Effector CD4-positive, alpha-beta T cell (primary cell): ENCODE measurements around the gene CCBE1.
"Not testable (repeated sequence)": the region's sequence is repeated elsewhere in the genome, so short reads cannot be mapped to it uniquely, and the experiment has no call there.

Experiments
- DNase-seq: peaks from one replicate; pipeline ENCODE4 v3.0.0-alpha.2; 2020

CCBE1 gene

DNA sequence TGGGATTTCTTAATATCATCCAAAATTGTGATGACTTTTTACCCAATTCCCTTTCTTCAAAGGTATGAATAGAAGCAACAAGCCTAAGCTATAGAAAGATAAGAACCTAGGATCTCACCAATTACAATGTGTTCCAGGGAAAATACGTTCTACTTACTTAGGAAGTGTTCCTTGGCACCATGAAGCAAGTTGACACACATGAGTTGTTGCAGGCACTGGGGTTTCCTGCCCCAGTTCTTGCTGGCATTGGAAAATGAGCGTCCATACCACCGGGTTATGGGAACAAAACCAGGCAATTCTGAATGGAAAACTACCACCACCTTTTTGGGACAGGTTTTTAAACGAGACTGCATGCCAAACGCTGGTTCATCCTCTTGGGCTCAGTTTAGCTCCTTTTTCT is 46.2 kb downstream of the CCBE1 start:
- DNase-seq = no peak

DNA sequence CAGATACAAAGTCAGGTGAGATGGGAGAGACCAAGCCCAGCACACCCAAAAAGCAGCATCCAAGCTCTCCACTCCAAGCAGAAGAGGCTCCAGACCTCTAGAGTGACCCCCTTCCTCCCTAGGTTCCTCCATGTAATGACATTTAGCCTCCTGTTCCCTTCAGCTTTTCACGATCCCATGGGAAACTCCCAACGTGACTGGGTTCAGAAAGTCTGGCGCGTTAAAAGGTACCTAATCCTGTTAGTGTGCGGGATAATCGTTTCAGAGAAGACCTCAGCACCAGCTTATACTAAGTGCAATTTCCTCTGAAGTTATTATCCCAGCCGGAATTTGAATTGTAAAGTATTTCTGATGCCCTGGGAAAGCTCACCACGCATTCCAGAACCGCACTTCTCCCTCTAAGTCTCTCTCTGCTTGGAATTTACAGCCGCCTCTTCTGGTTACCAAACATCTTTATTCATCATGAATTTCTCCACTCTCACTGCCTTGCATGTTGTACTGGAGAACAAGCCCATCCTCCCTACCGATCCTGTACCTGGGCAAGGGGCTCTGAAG is 46.9 kb downstream of the CCBE1 start:
- no peak for DNase-seq

DNA sequence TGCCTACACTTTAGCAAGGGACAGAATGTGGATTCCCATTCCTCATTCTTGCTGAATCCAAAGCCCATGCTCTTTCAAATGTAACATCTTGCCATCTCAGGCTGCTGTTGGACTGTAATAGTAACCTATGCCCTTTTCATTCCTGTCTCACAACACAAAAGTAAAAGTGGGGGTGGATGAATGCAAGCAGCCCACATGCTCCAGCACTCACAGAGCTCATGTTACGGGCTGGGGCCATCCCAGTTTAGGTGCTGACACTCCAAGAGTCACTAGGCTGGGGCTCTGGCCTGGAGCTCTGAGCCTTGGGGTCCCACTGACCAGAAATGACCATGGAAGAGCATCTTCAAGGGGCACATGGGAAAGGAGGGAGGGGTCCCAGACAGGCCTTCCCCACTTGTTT is 47.6 kb downstream of the CCBE1 start:
- DNase-seq = no peak

DNA sequence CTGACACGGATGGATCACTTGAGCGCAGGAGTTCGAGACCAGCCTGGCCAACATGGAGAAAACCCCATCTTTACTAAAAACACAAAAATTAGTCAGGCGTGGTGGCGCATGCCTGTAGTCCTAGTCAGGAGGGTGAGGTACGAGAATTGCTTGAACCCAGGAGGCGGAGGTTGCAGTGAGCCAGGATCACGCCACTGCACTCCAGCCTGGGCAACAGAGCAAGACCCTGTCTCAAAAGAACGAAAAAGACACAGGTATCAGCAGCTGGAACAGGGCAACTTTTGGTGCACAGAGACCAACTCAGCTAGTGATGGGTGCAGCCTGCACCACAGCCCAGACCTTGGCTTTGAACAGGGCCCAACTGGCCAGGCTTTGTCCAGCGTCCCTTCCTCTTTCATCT is 48.8 kb downstream of the CCBE1 start:
- not testable (repeated sequence) for DNase-seq

- no peak for DNase-seq
Measured at GRCh38 chr18:59646963-59647307, 50.3 kb downstream of the CCBE1 start.

- DNase-seq = no peak
Measured at GRCh38 chr18:59646228-59646962, 50.8 kb downstream of the CCBE1 start.

- DNase-seq = no peak
Measured at GRCh38 chr18:59643740-59644139, 53.5 kb downstream of the CCBE1 start.

- no peak for DNase-seq
Measured at GRCh38 chr18:59640721-59641120, 56.5 kb downstream of the CCBE1 start.

DNA sequence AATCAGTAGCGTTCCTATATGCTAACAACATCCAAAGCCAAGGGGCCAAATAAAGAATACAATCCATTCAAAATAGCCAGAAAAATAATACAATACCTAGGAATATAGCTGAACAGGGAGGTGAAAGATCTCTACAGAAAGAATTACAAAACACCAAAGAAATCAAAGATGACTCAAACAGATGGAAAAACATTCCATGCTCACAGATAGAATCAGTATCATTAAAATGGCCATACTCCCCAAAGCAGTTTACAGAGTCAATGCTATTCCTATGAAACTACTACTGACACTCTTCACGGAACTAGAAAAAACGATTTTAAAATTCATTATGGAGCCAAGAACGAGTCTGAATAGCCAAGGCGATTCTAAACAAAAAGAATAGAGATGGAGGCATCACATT is 57.4 kb downstream of the CCBE1 start:
- DNase-seq = no peak

GRCh38 chr18:59639136-59639535 is 58.1 kb downstream of the CCBE1 start:
- DNase-seq = no peak

- DNase-seq = no peak
Measured at GRCh38 chr18:59633961-59634485, 63.2 kb downstream of the CCBE1 start.

- DNase-seq = no peak
Measured at GRCh38 chr18:59633317-59633716, 63.9 kb downstream of the CCBE1 start.

GRCh38 chr18:59631583-59632181 is 65.5 kb downstream of the CCBE1 start:
- no peak for DNase-seq

DNA sequence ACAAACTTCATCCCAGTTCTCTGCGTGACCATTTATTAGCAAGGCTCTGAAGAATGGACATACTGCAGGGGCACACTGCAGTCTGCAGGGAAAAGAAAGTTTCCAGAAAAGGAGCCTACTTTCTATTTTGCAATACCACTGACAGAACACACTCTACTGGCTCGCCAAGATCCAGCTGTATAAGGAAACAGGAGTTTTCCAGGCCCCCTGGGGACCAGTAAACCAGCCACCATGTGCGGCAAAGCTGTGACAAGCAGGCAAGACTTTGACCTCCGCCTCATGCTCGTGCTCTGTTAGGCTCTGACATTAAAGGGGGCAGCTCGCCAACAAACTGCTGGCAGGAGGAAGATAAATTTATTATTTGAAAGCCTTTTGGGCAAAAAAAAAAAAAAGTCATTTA is 67.3 kb downstream of the CCBE1 start:
- DNase-seq = no peak

GRCh38 chr18:59628995-59629394 is 68.2 kb downstream of the CCBE1 start:
- DNase-seq = no peak

DNA sequence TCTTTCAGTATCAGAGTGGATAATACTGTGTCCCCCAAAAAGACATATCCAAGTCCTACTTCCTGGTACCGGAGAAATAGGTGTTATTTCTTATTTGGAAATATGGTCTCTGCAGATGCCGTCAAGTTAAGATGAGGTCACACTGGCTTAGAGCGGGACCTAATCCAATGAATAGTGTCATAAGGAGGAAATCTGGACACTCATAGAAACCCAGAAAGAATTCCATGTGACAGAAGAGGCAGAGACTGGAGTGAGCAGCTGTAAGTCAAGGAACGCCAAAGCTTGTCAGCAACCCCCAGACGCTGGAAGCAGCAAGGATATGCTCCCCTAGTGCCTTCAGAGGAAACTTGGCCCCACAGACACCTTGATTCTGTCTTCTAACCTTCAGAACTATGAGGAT is 69.8 kb downstream of the CCBE1 start:
- no peak for DNase-seq

GRCh38 chr18:59624369-59624765 is 72.9 kb downstream of the CCBE1 start:
- no peak for DNase-seq

DNA sequence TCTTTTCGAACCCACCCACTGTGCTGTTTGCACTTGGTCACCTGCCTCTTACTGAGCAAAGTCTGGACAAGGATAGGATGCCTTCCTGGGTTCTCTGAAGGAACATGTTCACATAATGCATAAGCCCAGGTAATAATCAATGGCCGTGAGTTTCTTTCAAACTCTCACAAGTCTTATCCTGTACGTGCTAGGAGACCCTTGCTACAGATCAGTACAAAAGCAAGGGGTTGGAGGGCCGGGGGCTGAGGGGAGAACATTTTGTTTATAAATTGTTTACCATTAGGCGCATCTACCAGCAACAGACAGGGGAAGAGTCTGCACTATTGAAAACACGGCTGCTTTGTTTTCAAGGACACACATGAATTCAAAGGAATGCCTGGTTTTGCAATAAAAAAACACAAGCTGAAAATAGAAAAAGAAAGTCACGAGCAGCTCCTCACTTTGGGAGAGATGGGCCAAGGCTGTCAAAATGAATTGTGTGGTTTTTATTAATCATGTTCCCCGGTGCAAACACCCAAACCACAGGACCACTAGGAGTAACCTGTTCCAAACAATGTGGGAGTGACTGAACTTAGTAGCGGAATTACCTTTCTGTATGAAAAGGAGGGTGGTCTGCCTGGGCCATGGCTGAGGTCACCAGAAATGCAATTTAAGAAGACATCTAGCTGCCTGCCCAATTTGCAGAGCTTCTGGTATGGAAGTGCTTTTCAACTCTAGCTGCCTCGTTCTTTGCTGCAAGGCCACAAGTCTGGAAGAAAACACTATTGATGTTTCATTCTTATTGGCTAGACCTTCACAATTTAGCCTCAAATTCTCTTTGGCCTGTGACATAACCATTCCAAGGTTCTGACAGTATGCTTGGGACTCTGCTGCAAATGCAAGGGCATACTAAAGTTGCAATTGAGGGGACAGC is 73.5 kb downstream of the CCBE1 start:
- no peak for DNase-seq

GRCh38 chr18:59621027-59621426 is 76.2 kb downstream of the CCBE1 start:
- DNase-seq = no peak

DNA sequence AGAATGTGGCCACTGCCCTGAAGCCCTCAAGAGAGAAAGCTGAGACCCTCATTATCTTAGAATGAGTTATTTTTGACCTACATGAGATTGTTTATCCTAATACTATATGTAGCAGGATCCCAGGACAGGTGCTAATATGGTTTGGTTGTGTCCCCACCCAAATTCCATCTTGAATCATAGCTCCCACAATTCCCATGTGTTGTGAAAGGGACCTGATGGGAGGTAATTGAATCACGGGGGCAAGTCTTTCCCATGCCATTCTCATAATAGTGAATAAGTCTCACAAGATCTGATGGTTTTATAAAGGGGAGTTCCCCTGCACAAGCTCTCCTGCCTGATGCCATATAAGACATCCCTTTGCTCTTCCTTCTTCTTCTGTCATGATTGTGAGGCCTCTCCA is 76.8 kb downstream of the CCBE1 start:
- DNase-seq = no peak

DNA sequence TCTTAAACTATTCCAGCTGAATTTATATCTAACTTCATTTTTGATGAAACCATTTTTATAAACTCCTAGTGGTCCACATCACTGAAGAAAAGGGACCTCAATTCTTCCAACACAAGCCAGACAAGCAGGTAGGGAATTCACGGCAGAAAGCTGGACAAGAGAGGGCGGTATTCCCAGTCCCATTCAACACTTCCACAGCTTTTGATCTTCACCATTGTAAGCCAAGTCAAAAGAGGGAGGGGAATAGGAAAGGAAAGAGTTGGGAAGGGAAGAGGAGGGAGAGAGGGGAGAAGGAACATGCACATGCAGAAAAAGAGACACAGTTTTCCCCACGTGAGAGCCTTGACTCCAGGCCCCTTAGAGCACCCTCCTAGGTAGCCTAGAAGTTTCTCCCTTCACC is 77.4 kb downstream of the CCBE1 start:
- no peak for DNase-seq

GRCh38 chr18:59617468-59617932 is 79.7 kb downstream of the CCBE1 start:
- no peak for DNase-seq

GRCh38 chr18:59616501-59616900 is 80.7 kb downstream of the CCBE1 start:
- DNase-seq = no peak
